GM10266 (cell line): ENCODE measurements around the gene HSD17B3.

Experiments
- DNase-seq: peaks from one replicate; pipeline ENCODE4 v3.0.0; 2012; ENCODE audit errors: extremely low spot score
- TF ChIP-seq, protein P1 (sequence below): IDR thresholded peaks from 2 replicates; pipeline ENCODE4 v1.5.1; 2012; ENCODE audit warnings: mild to moderate bottlenecking, low read depth; ENCODE audit not compliant: control insufficient read depth, insufficient read depth; ENCODE audit errors: missing control alignments

HSD17B3 gene

DNA sequence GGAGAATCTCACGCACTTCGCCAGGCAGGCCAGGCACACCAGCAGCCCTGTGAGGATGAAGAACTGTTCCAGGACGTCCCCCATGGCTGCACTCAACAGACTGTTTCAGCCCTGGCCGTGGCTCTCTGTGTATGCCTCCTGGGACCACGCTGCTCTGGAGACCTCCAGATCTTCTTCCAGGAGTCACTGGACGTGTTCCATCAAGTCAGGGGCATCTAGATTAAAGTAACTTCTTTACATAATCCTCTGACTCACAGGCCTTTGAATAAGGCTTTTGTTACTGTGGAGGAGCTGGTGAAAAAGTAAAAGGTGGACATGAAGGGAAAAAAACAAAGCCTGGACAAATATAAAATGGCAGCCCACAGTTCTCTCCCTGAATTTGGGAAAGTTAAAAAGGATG is at the start of gene HSD17B3:
Gene HSD17B3, minus strand, starts transcription at position 156 of the 400 bp plus-strand sequence. Its CDS starts 72 bp downstream, at position 84.
- TF ChIP-seq, protein P1, sequence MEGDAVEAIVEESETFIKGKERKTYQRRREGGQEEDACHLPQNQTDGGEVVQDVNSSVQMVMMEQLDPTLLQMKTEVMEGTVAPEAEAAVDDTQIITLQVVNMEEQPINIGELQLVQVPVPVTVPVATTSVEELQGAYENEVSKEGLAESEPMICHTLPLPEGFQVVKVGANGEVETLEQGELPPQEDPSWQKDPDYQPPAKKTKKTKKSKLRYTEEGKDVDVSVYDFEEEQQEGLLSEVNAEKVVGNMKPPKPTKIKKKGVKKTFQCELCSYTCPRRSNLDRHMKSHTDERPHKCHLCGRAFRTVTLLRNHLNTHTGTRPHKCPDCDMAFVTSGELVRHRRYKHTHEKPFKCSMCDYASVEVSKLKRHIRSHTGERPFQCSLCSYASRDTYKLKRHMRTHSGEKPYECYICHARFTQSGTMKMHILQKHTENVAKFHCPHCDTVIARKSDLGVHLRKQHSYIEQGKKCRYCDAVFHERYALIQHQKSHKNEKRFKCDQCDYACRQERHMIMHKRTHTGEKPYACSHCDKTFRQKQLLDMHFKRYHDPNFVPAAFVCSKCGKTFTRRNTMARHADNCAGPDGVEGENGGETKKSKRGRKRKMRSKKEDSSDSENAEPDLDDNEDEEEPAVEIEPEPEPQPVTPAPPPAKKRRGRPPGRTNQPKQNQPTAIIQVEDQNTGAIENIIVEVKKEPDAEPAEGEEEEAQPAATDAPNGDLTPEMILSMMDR: no peak
- DNase-seq: no peak

DNA sequence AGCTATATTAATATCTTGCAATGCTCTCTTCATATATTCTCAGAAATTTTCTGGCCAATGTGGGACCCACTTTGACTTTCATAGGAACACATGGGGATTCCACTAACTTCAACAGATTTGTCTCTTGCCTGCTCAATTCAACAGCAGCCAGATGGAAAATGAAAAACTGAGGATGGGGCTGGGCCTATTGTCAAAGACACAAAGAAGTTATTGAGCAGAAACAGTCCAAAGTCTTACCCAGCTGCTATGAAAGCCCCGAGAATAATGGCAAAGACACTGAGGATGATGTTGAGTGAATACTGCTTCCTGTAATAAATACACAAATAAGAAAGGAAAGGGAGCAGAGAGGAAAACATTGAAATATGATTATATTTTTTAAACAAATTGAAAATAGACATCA is 48.9 kb upstream of the HSD17B3 start:
- no peak for DNase-seq
- TF ChIP-seq, protein P1: no peak

DNA sequence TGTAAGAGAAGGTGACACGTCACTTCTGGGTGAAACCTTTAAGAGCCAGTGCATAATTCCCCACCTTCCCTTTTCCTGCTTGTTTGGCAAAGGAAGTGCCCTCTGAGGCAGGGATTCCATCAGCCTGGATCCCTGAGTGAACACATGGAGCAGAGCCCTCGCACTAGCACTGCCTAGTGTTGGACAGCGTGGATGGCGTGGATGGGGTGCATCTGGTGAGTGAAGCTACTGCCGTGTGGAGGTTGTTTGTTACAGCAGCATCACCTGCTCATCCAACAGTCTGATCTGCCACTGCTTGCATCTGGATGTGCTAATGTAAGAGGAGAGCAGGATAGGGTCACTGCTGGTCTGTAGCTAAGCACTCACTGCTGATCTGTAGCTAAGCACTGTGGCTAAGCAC is 46.3 kb upstream of the HSD17B3 start:
- DNase-seq: no peak
- TF ChIP-seq, protein P1: no peak

DNA sequence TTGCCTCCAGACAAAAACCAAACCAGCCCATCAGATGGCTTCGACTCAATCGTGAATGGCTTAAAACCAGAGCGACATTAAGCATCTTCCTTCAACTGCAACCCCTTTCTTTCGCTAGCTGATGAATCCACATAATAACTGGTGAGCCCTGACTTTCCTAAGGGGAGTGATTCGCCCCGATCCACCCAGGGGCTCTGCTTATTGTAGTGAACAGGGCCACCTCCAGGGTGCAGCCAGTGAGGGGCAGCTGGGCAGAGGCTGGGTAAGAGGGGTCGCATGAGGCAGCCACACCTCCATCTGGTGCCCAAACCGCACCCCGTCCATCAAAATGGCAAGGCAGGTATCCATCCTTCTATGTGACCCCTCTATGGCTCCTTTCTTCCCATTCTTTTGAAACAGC is 43.6 kb upstream of the HSD17B3 start:
- no peak for DNase-seq

DNA sequence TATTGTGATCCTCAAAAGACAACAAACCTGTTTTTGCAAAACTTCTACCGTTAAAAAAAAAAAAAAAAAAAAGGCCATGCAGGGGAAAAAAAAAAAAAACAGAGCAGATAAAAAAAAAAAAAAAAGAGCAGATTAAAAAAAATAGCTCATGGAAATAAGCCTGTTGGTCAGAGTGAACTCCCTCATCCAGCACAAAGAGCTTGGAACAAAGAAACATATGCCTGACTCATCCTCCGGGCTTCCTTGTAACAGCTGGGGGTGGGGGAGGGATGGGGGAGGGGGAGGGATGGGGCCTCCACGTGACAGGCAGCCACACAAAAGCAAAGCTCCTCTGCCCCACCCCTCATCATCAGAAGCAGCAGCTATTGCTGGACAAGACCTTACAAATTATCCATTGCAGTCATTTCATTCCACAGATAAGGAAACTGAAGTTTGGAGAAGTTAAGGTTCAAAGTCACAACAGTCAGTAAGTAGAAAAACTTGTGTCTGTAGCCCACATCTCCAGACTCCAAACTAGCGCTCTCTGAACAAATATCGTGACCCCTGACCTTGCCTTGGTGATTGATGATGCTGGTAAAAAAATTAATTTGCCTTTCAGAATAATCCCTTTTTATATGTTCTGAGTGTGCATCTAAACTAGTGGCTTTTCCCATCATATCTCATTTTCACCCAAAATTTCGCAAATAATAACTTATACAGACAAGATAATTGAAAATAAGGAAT is 42.6 kb upstream of the HSD17B3 start:
- DNase-seq: no peak
- TF ChIP-seq, protein P1: no peak

More for the DNA sequence above, 43.6 kb upstream of the HSD17B3 start:
- TF ChIP-seq, protein P1: no peak

DNA sequence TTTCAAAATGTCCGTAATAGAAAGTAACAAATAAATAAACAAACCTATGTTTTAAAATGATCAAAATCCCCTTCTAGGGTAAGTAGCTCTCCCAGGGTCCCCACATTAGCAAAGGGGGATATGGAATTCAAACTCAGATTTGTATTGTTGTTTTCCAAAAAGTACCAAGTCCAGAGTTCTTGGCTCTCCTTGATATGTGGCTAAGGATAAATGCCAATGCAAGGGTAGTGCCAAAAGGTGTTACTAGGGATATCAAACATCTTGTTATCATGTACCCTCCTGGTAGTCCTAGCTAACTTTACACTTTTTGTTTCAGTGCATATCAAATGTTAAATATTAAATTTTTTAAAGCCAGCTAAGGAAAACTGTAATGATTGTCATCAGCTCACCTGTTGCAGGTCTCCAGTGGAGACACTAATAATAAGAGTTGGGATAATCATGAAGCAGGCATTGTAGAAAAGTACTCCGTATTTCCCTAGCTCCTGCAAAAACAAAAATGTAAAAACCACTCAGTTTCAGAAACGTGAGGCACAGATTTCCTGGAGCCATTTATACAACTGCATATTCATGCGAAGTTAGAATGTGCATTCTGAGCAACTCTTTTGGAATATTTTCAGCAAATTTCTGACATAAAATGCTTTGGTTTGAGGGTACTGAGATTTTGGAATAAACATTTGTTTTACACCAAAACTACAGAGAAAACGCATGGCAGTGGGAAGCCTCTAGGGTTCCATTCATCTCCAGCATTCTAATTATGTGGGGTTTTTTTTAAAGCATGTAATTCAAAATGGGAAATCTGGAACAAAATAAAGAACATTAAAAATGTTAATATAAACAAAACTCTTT is 41.8 kb upstream of the HSD17B3 start:
- TF ChIP-seq, protein P1: no peak
- no peak for DNase-seq

DNA sequence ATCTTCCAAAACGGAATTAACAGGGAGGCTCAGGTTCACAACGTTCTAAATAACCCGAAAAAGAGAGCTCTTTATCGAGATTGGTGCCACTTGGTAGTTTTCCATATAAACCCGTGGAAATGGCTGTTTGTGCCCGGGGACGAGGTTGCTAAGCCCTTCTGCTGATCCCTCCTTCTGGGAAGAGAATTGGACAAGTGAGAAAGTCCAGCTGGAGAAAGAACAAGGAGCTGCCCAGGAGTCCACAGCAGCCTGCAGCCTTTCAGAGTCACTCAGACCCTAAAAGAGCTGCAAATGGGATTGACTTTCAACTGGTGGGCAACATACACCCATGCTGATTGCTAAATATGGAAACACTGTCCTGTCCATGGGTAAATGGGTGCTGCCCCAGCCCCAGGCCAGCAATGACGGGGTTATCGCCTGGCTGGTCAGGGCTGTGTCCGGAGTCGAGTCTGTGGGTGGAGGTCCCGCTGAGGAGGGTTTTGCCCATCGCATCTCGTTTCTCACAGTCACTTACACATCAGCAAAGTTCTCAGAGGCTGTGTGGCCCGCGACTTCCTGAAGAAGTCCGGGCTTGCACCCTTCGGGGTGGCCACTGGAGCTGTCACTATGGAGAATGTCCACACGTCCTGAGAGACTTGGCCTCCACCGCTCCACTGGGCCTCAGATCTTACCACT is 40.7 kb upstream of the HSD17B3 start:
- TF ChIP-seq, protein P1: no peak
- DNase-seq: no peak
